ENCODE results near the gene INSL3. TPM values are rescaled to one million over a fixed set of nuclear protein-coding genes. Genes with fewer than 3 reads are reported as not detected.

Gene INSL3
- polyA plus RNA-seq, 1 donor from 2014 or later, result not detected

- no peak overlapping the region for H2AFZ ChIP-seq (ENCODE audit: low read depth, low read length)
- no peaks in the 10 kb centered on the region for H3K9me3 ChIP-seq (ENCODE audit: low read length)
- H3K4me2 ChIP-seq (ENCODE audit: low read length), result no peak overlapping the region
- H3K79me2 ChIP-seq (replicated peaks; ENCODE audit: insufficient read depth, low read length), result no peaks in the 10 kb centered on the region
- TF ChIP-seq RAD21 (conservative IDR thresholded peaks at IDR 0.05) (no peak), REST (IDR thresholded peaks at IDR 0.05; ENCODE audit: borderline replicate concordance) (no peak), TAF1 (IDR thresholded peaks at IDR 0.05; ENCODE audit: low read depth) (no peak), MXI1 (conservative IDR thresholded peaks at IDR 0.05; ENCODE audit: poor library complexity, severe bottlenecking) (no peak), POLR2AphosphoS5 (IDR thresholded peaks at IDR 0.05) (no peak), EP300 (conservative IDR thresholded peaks at IDR 0.05; ENCODE audit: poor library complexity, severe bottlenecking) (no peak), SMC3 (conservative IDR thresholded peaks at IDR 0.05; ENCODE audit: poor library complexity) (no peak), CTCF (IDR thresholded peaks at IDR 0.05; ENCODE audit: poor library complexity, severe bottlenecking) (no peak), EZH2 (IDR thresholded peaks at IDR 0.05; ENCODE audit: borderline replicate concordance, insufficient read depth, low read length, poor library complexity, severe bottlenecking) (no peak)
- H3K27ac ChIP-seq (ENCODE audit: low read length), result no peak overlapping the region
- H3K4me3 ChIP-seq (ENCODE audit: low read length), result no peak overlapping the region
- no peak overlapping the region for H3K9ac ChIP-seq (ENCODE audit: low read length)
- no peaks in the 10 kb centered on the region for H3K9me2 ChIP-seq (ENCODE audit: insufficient read depth, low read length)
- no peaks in the 10 kb centered on the region for H3F3A ChIP-seq (ENCODE audit: insufficient read depth, low read length, poor library complexity, severe bottlenecking)
- no peaks in the 10 kb centered on the region for H3K36me3 ChIP-seq (ENCODE audit: insufficient read depth, low read length)
- H3K27me3 ChIP-seq (ENCODE audit: insufficient read depth, low read depth, low read length), result peaks cover 14% of the 10 kb centered on the region
- no peaks in the 10 kb centered on the region for H4K20me1 ChIP-seq (ENCODE audit: insufficient read depth)
Measured at GRCh38 chr19:17837972-17838371, 16.7 kb upstream of the INSL3 start.

GRCh38 chr19:17836530-17836929, 15.2 kb upstream of the INSL3 start:
- H3F3A ChIP-seq (ENCODE audit: insufficient read depth, low read length, poor library complexity, severe bottlenecking), result no peaks in the 10 kb centered on the region
- no peak overlapping the region for H2AFZ ChIP-seq (ENCODE audit: low read depth, low read length)
- H3K36me3 ChIP-seq (ENCODE audit: insufficient read depth, low read length), result no peaks in the 10 kb centered on the region
- TF ChIP-seq REST (IDR thresholded peaks at IDR 0.05; ENCODE audit: borderline replicate concordance) (no peak), MXI1 (conservative IDR thresholded peaks at IDR 0.05; ENCODE audit: poor library complexity, severe bottlenecking) (no peak), EP300 (conservative IDR thresholded peaks at IDR 0.05; ENCODE audit: poor library complexity, severe bottlenecking) (no peak), SMC3 (conservative IDR thresholded peaks at IDR 0.05; ENCODE audit: poor library complexity) (no peak), CTCF (IDR thresholded peaks at IDR 0.05; ENCODE audit: poor library complexity, severe bottlenecking) (no peak)
- no peaks in the 10 kb centered on the region for H3K9me2 ChIP-seq (ENCODE audit: insufficient read depth, low read length)
- H3K27me3 ChIP-seq (ENCODE audit: insufficient read depth, low read depth, low read length), result peaks cover 4% of the 10 kb centered on the region
- H3K4me3 ChIP-seq (ENCODE audit: low read length), result no peak overlapping the region
- no peaks in the 10 kb centered on the region for H3K79me2 ChIP-seq (replicated peaks; ENCODE audit: insufficient read depth, low read length)
- no peaks in the 10 kb centered on the region for H3K9me3 ChIP-seq (ENCODE audit: low read length)
- no peaks in the 10 kb centered on the region for H4K20me1 ChIP-seq (ENCODE audit: insufficient read depth)
- H3K9ac ChIP-seq (ENCODE audit: low read length), result no peak overlapping the region
- no peak overlapping the region for H3K27ac ChIP-seq (ENCODE audit: low read length)
- no peak overlapping the region for H3K4me2 ChIP-seq (ENCODE audit: low read length)
